T-cell (primary cell): ENCODE results near the gene CUX1. TPM values are rescaled to one million over a fixed set of nuclear protein-coding genes. Genes with fewer than 3 reads are reported as not detected.

Source experiments
- ATAC-seq, 4 experiments: fragments of 200-7000 bp in 3 of 4; fragments of 150-1000 bp in 1 of 4; cut with Tn5 transposase; replicated peaks in 1 of 4; 1 replicate in 3 of 4; 2 replicates in 1 of 4; pipeline ENCODE4 v1.10.0; 2021; ENCODE audit warnings: moderate library complexity in 3 of 4, mild to moderate bottlenecking in 2 of 4, moderate number of reproducible peaks in 1 of 4
- CTCF ChIA-PET, 2 donors: fragments of 300-600 bp; sonication (Branson Sonifier 250); formaldehyde crosslinking; loops; one replicate each; lab custom pipeline; 2022; ENCODE audit warnings: antibody characterized with exemption in 2 of 2; lab: Charles Lee
- POLR2A ChIA-PET, 2 donors: fragments of 300-600 bp; sonication (Branson Sonifier 250); formaldehyde crosslinking; loops; one replicate each; lab custom pipeline; 2022; ENCODE audit warnings: antibody characterized with exemption in 2 of 2; lab: Charles Lee
- DNase-seq, 35 experiments: peaks; one replicate each; pipeline versions ENCODE4 v3.0.0 to v3.0.0-alpha.2; 2013 to 2023
- H3K27ac ChIP-seq: one replicate; pipeline ENCODE4 v1.5.1; 2013; ENCODE audit warnings: low read length
- H3K27me3 ChIP-seq, 2 experiments: replicated peaks in 1 of 2; 1 replicate in 1 of 2; 2 replicates in 1 of 2; pipeline versions ENCODE4 v1.6.1 to v1.7.0; 2013; ENCODE audit warnings: low read length in 1 of 2, mixed read lengths in 1 of 2; ENCODE audit not compliant: control insufficient read depth in 2 of 2, insufficient read depth in 2 of 2; ENCODE audit errors: extremely low read depth in 1 of 2
- H3K36me3 ChIP-seq, 2 donors: 1 replicate in 1 of 2; 2 replicates in 1 of 2; pipeline versions ENCODE4 v1.6.1 to v1.7.0; 2013; ENCODE audit warnings: low read length in 1 of 2; ENCODE audit not compliant: control insufficient read depth in 2 of 2, insufficient read depth in 1 of 2; ENCODE audit errors: extremely low read depth in 1 of 2
- H3K4me1 ChIP-seq, 2 experiments: 1 replicate in 1 of 2; 2 replicates in 1 of 2; pipeline versions ENCODE4 v1.6.1 to v1.7.0; 2013; ENCODE audit warnings: low read length in 2 of 2, mixed read lengths in 1 of 2; ENCODE audit not compliant: insufficient read depth in 2 of 2, control insufficient read depth in 1 of 2; ENCODE audit errors: extremely low read depth in 1 of 2
- H3K4me3 ChIP-seq, 2 donors: 1 replicate in 1 of 2; 2 replicates in 1 of 2; pipeline versions ENCODE4 v1.5.1 to v1.7.0; 2013; ENCODE audit warnings: mild to moderate bottlenecking in 2 of 2, low read length in 1 of 2, moderate library complexity in 1 of 2; ENCODE audit not compliant: control insufficient read depth in 1 of 2; ENCODE audit errors: extremely low read depth in 1 of 2
- H3K9me3 ChIP-seq: 2 replicates; pipeline ENCODE4 v1.7.0; 2013
- H3K27ac Mint-ChIP-seq, 2 donors: one replicate each; pipeline ENCODE4 v1.8.0; 2020 to 2021; ENCODE audit warnings: mild to moderate bottlenecking in 2 of 2, mixed read lengths in 2 of 2
- H3K27me3 Mint-ChIP-seq, 2 donors: one replicate each; pipeline ENCODE4 v1.8.0; 2021 to 2022; ENCODE audit warnings: mixed read lengths in 2 of 2
- H3K36me3 Mint-ChIP-seq: one replicate; pipeline ENCODE4 v1.8.0; 2021; ENCODE audit warnings: mixed read lengths
- H3K4me1 Mint-ChIP-seq, 3 donors: one replicate each; pipeline ENCODE4 v1.8.0; 2020 to 2022; ENCODE audit warnings: mixed read lengths in 3 of 3, mild to moderate bottlenecking in 1 of 3
- H3K4me3 Mint-ChIP-seq, 3 donors: one replicate each; pipeline ENCODE4 v1.8.0; 2020 to 2022; ENCODE audit warnings: mild to moderate bottlenecking in 3 of 3, mixed read lengths in 3 of 3, moderate library complexity in 3 of 3
- H3K9me3 Mint-ChIP-seq, 3 donors: one replicate each; pipeline ENCODE4 v1.8.0; 2020 to 2022; ENCODE audit warnings: mixed read lengths in 3 of 3
- WGBS: methylation state at CpG from one replicate; pipeline ENCODE4 v1.1.5; 2013; ENCODE audit warnings: missing lambda C conversion rate; ENCODE audit not compliant: insufficient coverage; 5-methylcytosine and 5-hydroxymethylcytosine counted together
- total RNA-seq, 35 experiments: library from RNA in 6 of 35; stranded (reverse) in 6 of 35; fragments of 120-200 nt in 1 of 35; gene quantifications; one replicate each; pipeline versions ENCODE4 v1.2.1 to v1.2.4 and lab custom pipeline; 2013 to 2026

CUX1 gene
- total RNA-seq, 5 donors from 2014 or later (not counting 1 experiment from before 2014, with no cell fraction given) = 36.9 to 50.2 (median 42.8) TPM

- H3K27ac ChIP-seq = no peak overlapping the region
- WGBS = 44% methylated on average over 7 of the region's 17 CpGs
- Mint-ChIP-seq H3K27ac (peak overlapping the region in 1 of 2 donors; percentile 68), H3K4me3 (peak overlapping the region; percentile 43 to 74 (median 59)), H3K4me1 (peaks cover 24 to 36% (median 27%) of the 10 kb centered on the region in 3 donors), H3K27me3 (no peaks in the 10 kb centered on the region), H3K36me3 (peaks cover 7% of the 10 kb centered on the region), H3K9me3 (no peaks in the 10 kb centered on the region)
- ATAC-seq = peak in 2 of 4 experiments; percentile 19 to 36
- peak overlapping the region in 1 of 2 donors; percentile 39 for H3K4me3 ChIP-seq
- peaks cover 0 to 11% of the 10 kb centered on the region in 2 experiments for H3K4me1 ChIP-seq
- DNase-seq = peak in 7 of 35 experiments; percentile 3 to 31 (median 6)
- H3K9me3 ChIP-seq = no peaks in the 10 kb centered on the region
- POLR2A ChIA-PET = no interaction called here
- H3K27me3 ChIP-seq = no peaks in the 10 kb centered on the region
- no peaks in the 10 kb centered on the region for H3K36me3 ChIP-seq
- CTCF ChIA-PET = interaction anchor here in 1 of 2 donors (0.7 kb wide), 1 partner anchor 15 kb away, joined by 6 read pairs; no protein-coding TSS in a partner anchor
Observed at GRCh38 chr7:101990811-101991418, 173.5 kb downstream of the CUX1 start.

DNA sequence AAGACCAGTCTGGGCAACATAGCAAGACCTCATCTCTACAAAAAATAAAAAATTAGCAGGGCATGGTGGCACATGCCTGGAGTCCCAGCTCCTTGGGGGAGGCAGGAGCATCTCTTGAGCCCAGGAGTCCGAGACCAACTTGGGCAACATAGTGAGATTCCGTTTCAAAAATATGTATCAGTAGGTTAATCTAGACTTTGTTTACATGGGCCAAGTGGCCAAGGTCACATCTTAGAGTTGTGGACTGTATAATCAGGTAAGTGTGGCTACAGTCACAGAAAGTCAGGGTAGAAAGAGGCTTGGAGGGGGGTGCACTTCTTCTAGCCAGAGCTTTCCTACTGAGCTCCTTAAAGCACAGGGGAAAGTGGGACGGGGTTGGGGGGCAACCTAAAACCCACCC, 174.4 kb downstream of the CUX1 start:
- 100% methylated on average over 2 of the region's 3 CpGs for WGBS
- no peak overlapping the region for H3K27ac Mint-ChIP-seq
- no peaks in the 10 kb centered on the region for H3K9me3 Mint-ChIP-seq
- H3K4me1 ChIP-seq = peaks cover 0 to 11% of the 10 kb centered on the region in 2 experiments
- H3K4me1 Mint-ChIP-seq = peaks cover 26 to 32% (median 27%) of the 10 kb centered on the region in 3 donors
- ChIA-PET CTCF (no interaction called here), POLR2A (no interaction called here)
- no peaks in the 10 kb centered on the region for H3K9me3 ChIP-seq
- DNase-seq (no peak), ATAC-seq (no peak)
- peaks cover 7% of the 10 kb centered on the region for H3K36me3 Mint-ChIP-seq
- H3K27ac ChIP-seq = no peak overlapping the region
- no peaks in the 10 kb centered on the region for H3K36me3 ChIP-seq
- H3K4me3 ChIP-seq = no peak overlapping the region
- H3K27me3 Mint-ChIP-seq = no peaks in the 10 kb centered on the region
- no peak overlapping the region for H3K4me3 Mint-ChIP-seq
- H3K27me3 ChIP-seq = no peaks in the 10 kb centered on the region

DNA sequence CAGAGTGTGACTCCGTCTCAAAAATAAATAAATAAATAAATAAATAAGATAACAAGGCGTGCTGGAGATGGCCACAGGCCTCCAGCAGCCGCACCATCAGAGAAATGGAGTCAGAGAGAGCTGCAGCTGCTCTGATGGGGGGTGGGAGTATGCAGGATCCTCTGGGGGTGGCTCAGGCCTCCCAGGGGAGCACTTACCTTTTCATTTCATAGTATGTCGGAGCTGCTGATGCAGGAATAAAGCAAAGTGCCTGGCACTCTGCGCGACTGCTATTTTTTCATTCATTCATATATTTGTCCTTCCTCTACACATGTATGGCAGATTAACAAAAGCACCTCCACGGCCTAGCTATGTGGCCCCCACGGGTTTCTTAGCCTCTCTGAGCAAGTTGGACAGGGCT, 175.9 kb downstream of the CUX1 start:
- DNase-seq (no peak), ATAC-seq (no peak)
- WGBS = 87% methylated on average over 6 of the region's 8 CpGs
- Mint-ChIP-seq H3K27ac (no peak overlapping the region), H3K4me3 (no peak overlapping the region), H3K36me3 (peaks cover 4% of the 10 kb centered on the region), H3K9me3 (no peaks in the 10 kb centered on the region), H3K4me1 (peaks cover 24 to 35% (median 28%) of the 10 kb centered on the region in 3 donors), H3K27me3 (no peaks in the 10 kb centered on the region)
- no peaks in the 10 kb centered on the region for H3K36me3 ChIP-seq
- CTCF ChIA-PET = no interaction called here
- no peak overlapping the region for H3K27ac ChIP-seq
- POLR2A ChIA-PET = no interaction called here
- H3K9me3 ChIP-seq = no peaks in the 10 kb centered on the region
- H3K27me3 ChIP-seq = no peaks in the 10 kb centered on the region
- peaks cover 0 to 11% of the 10 kb centered on the region in 2 experiments for H3K4me1 ChIP-seq
- no peak overlapping the region for H3K4me3 ChIP-seq

DNA sequence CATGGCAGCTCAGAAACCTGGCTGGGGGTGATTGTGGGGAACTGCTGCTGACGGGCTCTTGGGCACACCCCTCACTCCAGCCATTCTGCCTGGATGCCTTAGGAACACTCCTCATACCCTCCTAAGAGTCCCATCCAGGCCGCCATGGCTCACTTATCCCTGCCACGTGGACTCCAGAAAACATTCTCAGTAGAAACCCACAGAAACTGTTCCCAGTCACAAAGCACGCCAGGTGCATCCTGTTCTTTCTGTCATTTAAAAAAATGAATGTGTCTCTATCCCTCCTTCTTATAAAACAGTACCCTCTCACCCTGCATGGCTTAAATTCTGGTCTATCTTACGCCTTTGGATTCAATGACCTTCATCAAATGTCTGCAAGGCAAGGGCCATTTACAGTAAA, 177.7 kb downstream of the CUX1 start:
- ChIA-PET CTCF (no interaction called here), POLR2A (no interaction called here)
- Histone ChIP-seq H3K4me3 (no peak overlapping the region), H3K4me1 (peaks cover 2 to 4% of the 10 kb centered on the region in 2 experiments), H3K27me3 (no peaks in the 10 kb centered on the region), H3K9me3 (no peaks in the 10 kb centered on the region), H3K27ac (no peak overlapping the region), H3K36me3 (no peaks in the 10 kb centered on the region)
- Mint-ChIP-seq H3K4me1 (peaks cover 12 to 25% (median 20%) of the 10 kb centered on the region in 3 donors), H3K27ac (no peak overlapping the region), H3K9me3 (no peaks in the 10 kb centered on the region), H3K4me3 (no peak overlapping the region), H3K27me3 (no peaks in the 10 kb centered on the region), H3K36me3 (no peaks in the 10 kb centered on the region)
- no peak for ATAC-seq
- DNase-seq = no peak
- WGBS = 53% methylated on average over 3 of the region's 5 CpGs

- Mint-ChIP-seq H3K36me3 (no peaks in the 10 kb centered on the region), H3K9me3 (no peaks in the 10 kb centered on the region), H3K4me3 (no peak overlapping the region), H3K4me1 (peaks cover 3 to 14% (median 11%) of the 10 kb centered on the region in 3 donors), H3K27me3 (no peaks in the 10 kb centered on the region), H3K27ac (no peak overlapping the region)
- H3K4me3 ChIP-seq = no peak overlapping the region
- H3K9me3 ChIP-seq = no peaks in the 10 kb centered on the region
- H3K4me1 ChIP-seq = peaks cover 0 to 2% of the 10 kb centered on the region in 2 experiments
- ChIA-PET POLR2A (no interaction called here), CTCF (no interaction called here)
- WGBS = 93% methylated on average over 8 of the region's 10 CpGs
- no peak overlapping the region for H3K27ac ChIP-seq
- ATAC-seq = no peak
- no peak for DNase-seq
- no peaks in the 10 kb centered on the region for H3K36me3 ChIP-seq
- no peaks in the 10 kb centered on the region for H3K27me3 ChIP-seq
Observed at GRCh38 chr7:101996131-101996691, 178.8 kb downstream of the CUX1 start.

- Mint-ChIP-seq H3K27me3 (no peaks in the 10 kb centered on the region), H3K36me3 (no peaks in the 10 kb centered on the region), H3K9me3 (no peaks in the 10 kb centered on the region), H3K27ac (no peak overlapping the region), H3K4me3 (no peak overlapping the region), H3K4me1 (peaks cover 2 to 13% (median 9%) of the 10 kb centered on the region in 3 donors)
- Histone ChIP-seq H3K27ac (no peak overlapping the region), H3K4me1 (peaks cover 0 to 2% of the 10 kb centered on the region in 2 experiments), H3K36me3 (no peaks in the 10 kb centered on the region), H3K27me3 (no peaks in the 10 kb centered on the region), H3K4me3 (no peak overlapping the region), H3K9me3 (no peaks in the 10 kb centered on the region)
- WGBS = 97% methylated on average over 16 of the region's 16 CpGs
- ChIA-PET CTCF (no interaction called here), POLR2A (no interaction called here)
- ATAC-seq (no peak), DNase-seq (no peak)
Observed at GRCh38 chr7:101996876-101997275, 179.4 kb downstream of the CUX1 start.
